Suppressor macrophage treated with lipopolysaccharide for 1 hour (primary cell): ENCODE measurements around the gene ANKRD30B.
"Not testable (repeated sequence)": the region's sequence is repeated elsewhere in the genome, so short reads cannot be mapped to it uniquely, and the experiment has no call there.

Experiments used
- DNase-seq, 3 donors: peaks; one replicate each; pipeline ENCODE4 v3.0.0-alpha.2; 2020 to 2022

The ANKRD30B gene

DNA sequence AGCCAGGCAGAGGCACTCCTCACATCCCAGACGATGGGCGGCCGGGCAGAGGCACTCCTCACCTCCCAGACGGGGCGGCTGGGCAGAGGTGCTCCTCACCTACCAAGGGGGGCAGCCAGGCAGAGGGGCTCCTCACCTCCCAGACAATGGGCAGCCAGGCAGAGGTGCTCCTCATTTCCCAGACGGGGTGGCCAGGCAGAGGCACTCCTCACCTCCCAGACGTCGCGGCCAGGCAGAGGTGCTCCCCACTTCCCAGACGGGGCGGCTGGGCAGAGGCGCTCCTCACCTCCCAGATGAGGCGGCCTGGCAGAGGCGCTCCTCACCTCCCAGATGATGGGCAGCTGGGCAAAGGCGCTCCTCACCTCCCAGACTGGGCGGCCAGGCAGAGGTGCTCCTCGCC, 107.7 kb downstream of the ANKRD30B start:
- DNase-seq: not testable (repeated sequence)

DNA sequence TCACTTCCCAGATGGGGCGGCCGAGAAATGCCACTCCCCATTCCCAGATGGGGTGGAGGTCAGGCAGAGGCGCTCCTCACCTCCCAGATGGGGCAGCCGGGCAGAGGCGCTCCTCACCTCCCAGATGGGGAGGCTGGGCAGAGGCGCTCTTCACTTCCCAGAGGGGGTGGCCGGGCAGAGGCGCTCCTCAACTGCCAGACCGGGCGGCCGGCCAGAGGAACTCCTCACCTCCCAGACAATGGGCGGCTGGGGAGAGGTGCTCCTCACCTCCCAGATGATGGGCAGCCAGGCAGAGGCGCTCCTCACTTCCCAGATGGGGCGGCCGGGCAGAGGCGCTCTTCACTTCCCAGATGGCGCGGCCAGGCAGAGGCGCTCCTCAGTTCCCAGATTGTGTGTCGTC, 108.3 kb downstream of the ANKRD30B start:
- not testable (repeated sequence) for DNase-seq

DNA sequence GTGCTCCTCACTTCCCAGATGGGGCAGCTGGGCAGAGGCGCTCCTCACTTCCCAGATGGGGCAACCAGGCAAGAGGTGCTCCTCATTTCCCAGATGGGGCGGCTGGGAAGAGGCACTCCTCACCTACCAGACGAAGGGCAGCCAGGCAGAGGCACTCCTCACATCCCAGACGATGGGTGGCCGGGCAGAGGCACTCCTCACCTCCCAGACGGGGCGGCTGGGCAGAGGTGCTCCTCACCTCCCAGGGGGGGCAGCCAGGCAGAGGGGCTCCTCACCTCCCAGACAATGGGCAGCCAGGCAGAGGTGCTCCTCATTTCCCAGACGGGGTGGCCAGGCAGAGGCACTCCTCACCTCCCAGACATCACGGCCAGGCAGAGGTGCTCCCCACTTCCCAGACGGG, 110.5 kb downstream of the ANKRD30B start:
- not testable (repeated sequence) for DNase-seq

DNA sequence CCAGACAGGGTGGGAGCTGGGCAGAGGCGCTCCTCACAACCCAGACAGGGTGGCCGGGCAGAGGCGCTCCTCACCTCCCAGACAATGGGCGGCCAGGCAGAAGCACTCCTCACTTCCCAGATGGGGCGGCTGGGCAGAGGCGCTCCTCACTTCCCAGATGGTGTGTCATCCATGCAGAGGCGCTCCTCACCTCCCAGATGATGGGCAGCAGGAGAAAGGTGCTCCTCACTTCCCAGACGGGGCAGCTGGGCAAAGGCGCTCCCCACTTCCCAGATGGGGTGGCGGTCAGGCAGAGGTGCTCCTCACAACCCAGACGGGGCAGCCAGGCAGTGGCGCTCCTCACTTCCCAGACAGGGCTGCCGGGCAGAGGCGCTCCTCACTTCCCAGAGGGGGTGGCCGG, 112.0 kb downstream of the ANKRD30B start:
- DNase-seq: not testable (repeated sequence)

DNA sequence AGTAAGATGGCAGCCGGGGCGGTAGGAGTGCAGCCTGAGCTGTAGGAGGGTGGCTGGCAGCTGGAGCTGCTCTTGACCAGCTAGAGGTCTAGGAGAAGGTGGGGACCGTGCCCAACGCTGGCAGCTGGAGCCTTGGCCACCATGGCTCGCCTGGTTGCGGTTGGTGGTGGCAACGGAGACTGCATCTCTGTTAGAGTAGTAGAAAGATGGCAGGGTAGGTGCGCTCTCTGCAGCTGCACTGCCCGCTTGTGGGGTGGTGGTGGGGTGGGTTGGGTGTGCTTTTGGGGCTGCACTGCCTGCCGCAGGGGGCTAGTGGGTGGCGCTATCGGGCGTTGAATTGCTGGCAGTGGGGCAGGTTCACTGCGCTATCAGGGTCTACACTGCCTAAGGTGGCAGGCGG, 118.5 kb downstream of the ANKRD30B start:
- not testable (repeated sequence) for DNase-seq

DNA sequence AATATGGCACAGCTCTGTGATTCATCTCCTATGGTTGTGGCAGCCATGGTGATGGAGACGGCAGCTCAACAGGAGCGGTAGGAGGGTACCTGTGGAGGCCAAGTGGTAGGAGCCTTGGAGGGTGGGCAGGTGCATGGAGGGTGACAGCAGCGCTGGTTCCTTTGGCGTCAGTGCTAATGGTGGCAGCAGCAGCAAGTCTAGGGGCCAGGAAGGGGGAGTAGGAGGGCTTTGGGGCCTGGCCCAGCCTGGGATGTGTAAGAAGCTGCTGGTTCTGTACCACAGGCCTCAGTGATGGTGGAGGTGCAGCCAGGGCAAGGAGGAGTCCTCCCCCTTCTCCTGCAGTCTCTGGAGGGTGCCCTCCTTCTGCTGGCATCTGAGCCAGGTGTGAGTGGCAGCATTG, 120.0 kb downstream of the ANKRD30B start:
- not testable (repeated sequence) for DNase-seq

DNA sequence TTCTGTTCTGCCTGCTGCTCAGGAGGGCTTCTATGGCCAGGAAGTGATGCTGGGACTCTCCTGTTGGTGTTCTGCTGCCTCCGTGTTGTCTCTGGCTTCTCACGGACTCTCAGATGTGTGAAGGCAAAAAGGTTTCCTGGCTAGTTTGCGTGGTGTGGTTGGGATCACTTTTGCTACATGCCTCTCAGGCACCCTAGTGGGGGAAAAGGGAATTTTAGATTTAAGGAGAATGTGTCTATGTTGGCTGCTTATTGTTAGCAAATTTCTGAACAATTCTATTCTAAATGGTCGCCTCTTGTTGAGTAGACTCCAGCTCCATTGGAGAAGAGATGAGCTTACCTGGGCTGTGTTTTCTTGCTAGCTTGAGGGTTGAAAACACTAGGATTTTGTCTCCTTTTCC, 120.9 kb downstream of the ANKRD30B start:
- DNase-seq: not testable (repeated sequence)

DNA sequence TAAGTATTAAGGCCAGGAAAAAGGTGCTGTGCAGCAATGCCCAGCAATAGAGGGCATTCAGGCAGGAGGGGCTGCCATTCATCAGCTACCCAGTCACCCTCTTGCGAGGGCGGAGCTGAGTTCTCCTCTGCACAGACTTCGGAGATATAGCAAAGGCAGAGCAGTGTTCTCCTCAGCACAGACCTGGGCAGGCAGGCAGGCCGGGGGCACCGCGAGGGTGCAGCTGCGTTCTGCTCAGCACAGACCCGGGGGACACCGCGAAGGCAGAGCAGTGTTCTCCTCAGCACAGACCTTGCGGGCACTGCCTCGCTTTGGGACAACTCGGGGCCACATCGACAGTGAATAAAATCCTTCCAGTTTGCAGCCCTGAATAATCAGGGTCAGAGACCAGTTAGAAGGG, 130.9 kb downstream of the ANKRD30B start:
- not testable (repeated sequence) for DNase-seq

DNA sequence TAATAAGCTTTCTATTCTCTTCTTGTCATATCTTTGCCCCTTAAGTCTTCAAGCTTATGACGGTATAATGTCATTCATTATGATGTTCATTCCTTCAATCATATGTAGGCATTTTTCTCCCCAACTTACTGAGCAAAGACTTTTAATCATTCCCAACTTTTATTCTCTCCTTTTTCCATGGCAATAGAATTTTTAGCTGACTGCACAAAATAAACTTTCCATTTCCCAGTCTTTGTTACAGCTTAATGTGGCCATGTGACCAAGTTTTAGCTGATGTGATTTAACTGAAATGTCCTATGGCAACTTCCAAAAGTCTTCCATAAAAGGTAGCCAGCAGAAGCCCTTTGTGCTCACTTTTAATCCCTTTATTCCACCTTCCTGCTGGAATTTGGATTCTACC, 152.5 kb downstream of the ANKRD30B start:
- DNase-seq: no peak
